H9 (cell line): ENCODE results near the gene WDSUB1. TPM values are rescaled to one million over a fixed set of nuclear protein-coding genes. Genes with fewer than 3 reads are reported as not detected.

Experiments
- DNase-seq: peaks from one replicate; pipeline ENCODE4 v3.0.0-alpha.2; 2017
- H2AFZ ChIP-seq: one replicate; pipeline ENCODE4 v1.6.1; 2013; ENCODE audit warnings: mild to moderate bottlenecking, low read length, control low read depth, moderate library complexity
- H2AK5ac ChIP-seq: 2 replicates; pipeline ENCODE4 v1.6.1; 2013; ENCODE audit warnings: low read length, control low read depth, mixed read lengths; ENCODE audit not compliant: insufficient read length
- H2BK120ac ChIP-seq: one replicate; pipeline ENCODE4 v1.6.1; 2013; ENCODE audit warnings: low read depth, mild to moderate bottlenecking, low read length, control low read depth, inconsistent platforms; ENCODE audit not compliant: poor library complexity, severe bottlenecking
- H2BK12ac ChIP-seq: 2 replicates; pipeline ENCODE4 v1.6.1; 2013; ENCODE audit warnings: low read length, control low read depth, mixed read lengths, low read depth; ENCODE audit not compliant: insufficient read length
- H2BK15ac ChIP-seq: 2 replicates; pipeline ENCODE4 v1.6.1; 2013; ENCODE audit warnings: low read depth, low read length, control low read depth
- H2BK20ac ChIP-seq: one replicate; pipeline ENCODE4 v1.6.1; 2013; ENCODE audit warnings: low read depth, mild to moderate bottlenecking, low read length, control low read depth, inconsistent platforms; ENCODE audit not compliant: poor library complexity, severe bottlenecking
- H2BK5ac ChIP-seq: 2 replicates; pipeline ENCODE4 v1.6.1; 2013; ENCODE audit warnings: low read length, control low read depth, mixed read lengths; ENCODE audit not compliant: insufficient read length
- H3K14ac ChIP-seq: 2 replicates; pipeline ENCODE4 v1.6.1; 2013; ENCODE audit warnings: low read length, control low read depth; ENCODE audit not compliant: insufficient read depth
- H3K18ac ChIP-seq: 2 replicates; pipeline ENCODE4 v1.6.1; 2013; ENCODE audit warnings: low read depth, mild to moderate bottlenecking, mixed read lengths, low read length, control low read depth; ENCODE audit not compliant: insufficient read length
- H3K23ac ChIP-seq: 2 replicates; pipeline ENCODE4 v1.6.1; 2013; ENCODE audit warnings: low read length, control low read depth, mixed read lengths, low read depth; ENCODE audit not compliant: insufficient read length
- H3K23me2 ChIP-seq: 2 replicates; pipeline ENCODE4 v1.6.1; 2013; ENCODE audit warnings: low read depth, mild to moderate bottlenecking, mixed read lengths, low read length, control low read depth; ENCODE audit not compliant: insufficient read length, poor library complexity, severe bottlenecking
- H3K27ac ChIP-seq: 2 replicates; pipeline ENCODE4 v1.5.1; 2013; ENCODE audit warnings: low read length, control low read depth, mixed read lengths, low read depth; ENCODE audit not compliant: insufficient read length
- H3K27me3 ChIP-seq: 2 replicates; pipeline ENCODE4 v1.6.1; 2013; ENCODE audit warnings: low read length, control low read depth, inconsistent platforms; ENCODE audit not compliant: insufficient read depth
- H3K4ac ChIP-seq: 2 replicates; pipeline ENCODE4 v1.6.1; 2013; ENCODE audit warnings: low read depth, mild to moderate bottlenecking, control low read depth, inconsistent platforms, low read length, moderate library complexity
- H3K4me1 ChIP-seq: 2 replicates; pipeline ENCODE4 v1.6.1; 2013; ENCODE audit warnings: low read length, control low read depth, inconsistent platforms; ENCODE audit not compliant: insufficient read depth
- H3K4me2 ChIP-seq: 2 replicates; pipeline ENCODE4 v1.6.1; 2013; ENCODE audit warnings: low read length, control low read depth, mixed read lengths; ENCODE audit not compliant: insufficient read length, insufficient read depth
- H3K56ac ChIP-seq: 2 replicates; pipeline ENCODE4 v1.6.1; 2013; ENCODE audit warnings: low read depth, mild to moderate bottlenecking, mixed read lengths, low read length, control low read depth; ENCODE audit not compliant: insufficient read length
- H3K79me1 ChIP-seq: 2 replicates; pipeline ENCODE4 v1.6.1; 2013; ENCODE audit warnings: low read depth, mild to moderate bottlenecking, moderate library complexity, low read length, control low read depth, inconsistent platforms; ENCODE audit not compliant: insufficient read depth, poor library complexity, severe bottlenecking
- H3K79me2 ChIP-seq: 2 replicates; pipeline ENCODE4 v1.6.1; 2013; ENCODE audit warnings: low read length, control low read depth, inconsistent platforms; ENCODE audit not compliant: insufficient read depth
- H3K9ac ChIP-seq: 2 replicates; pipeline ENCODE4 v1.6.1; 2013; ENCODE audit warnings: low read length, control low read depth, mixed read lengths; ENCODE audit not compliant: insufficient read length; ENCODE audit errors: extremely low read depth
- H3K9me3 ChIP-seq: one replicate; pipeline ENCODE4 v1.6.1; 2013; ENCODE audit warnings: low read depth, low read length, inconsistent platforms; ENCODE audit not compliant: control insufficient read depth
- H3T11ph ChIP-seq: one replicate; pipeline ENCODE4 v1.6.1; 2013; ENCODE audit warnings: mild to moderate bottlenecking, low read length, control low read depth, inconsistent platforms
- H4K20me1 ChIP-seq: one replicate; pipeline ENCODE4 v1.6.1; 2013; ENCODE audit not compliant: control insufficient read depth, insufficient read length, insufficient read depth
- H4K5ac ChIP-seq: 2 replicates; pipeline ENCODE4 v1.6.1; 2013; ENCODE audit warnings: low read depth, mild to moderate bottlenecking, mixed read lengths, low read length, control low read depth; ENCODE audit not compliant: insufficient read length
- H4K8ac ChIP-seq: replicated peaks from 2 replicates; pipeline ENCODE4 v1.6.1; 2013; ENCODE audit warnings: low read length, control low read depth, mixed read lengths, low read depth; ENCODE audit not compliant: insufficient read length
- H4K91ac ChIP-seq: 2 replicates; pipeline ENCODE4 v1.6.1; 2013; ENCODE audit warnings: low read depth, mild to moderate bottlenecking, moderate library complexity, mixed read lengths, low read length, control low read depth; ENCODE audit not compliant: insufficient read length
- H3K27ac Mint-ChIP-seq, 3 experiments: 2 replicates in 2 of 3; 3 replicates in 1 of 3; pipeline ENCODE4 v1.8.0; 2020 to 2021; ENCODE audit warnings: mixed read lengths in 3 of 3, mild to moderate bottlenecking in 1 of 3, moderate library complexity in 1 of 3
- H3K27me3 Mint-ChIP-seq: 2 replicates; pipeline ENCODE4 v1.8.0; 2021; ENCODE audit warnings: low read depth, mild to moderate bottlenecking, moderate library complexity, mixed read lengths
- H3K36me3 Mint-ChIP-seq, 3 experiments: 2 replicates in 2 of 3; 3 replicates in 1 of 3; pipeline ENCODE4 v1.8.0; 2020 to 2021; ENCODE audit warnings: low read depth in 3 of 3, mixed read lengths in 3 of 3; ENCODE audit not compliant: insufficient read depth in 1 of 3
- H3K4me1 Mint-ChIP-seq, 2 experiments: 2 replicates each; pipeline ENCODE4 v1.8.0; 2020; ENCODE audit warnings: mixed read lengths in 2 of 2
- H3K4me3 Mint-ChIP-seq, 2 experiments: 2 replicates in 1 of 2; 3 replicates in 1 of 2; pipeline ENCODE4 v1.8.0; 2020 to 2021; ENCODE audit warnings: mild to moderate bottlenecking in 2 of 2, mixed read lengths in 2 of 2, moderate library complexity in 1 of 2
- H3K9me3 Mint-ChIP-seq, 2 experiments: 2 replicates in 1 of 2; 3 replicates in 1 of 2; pipeline ENCODE4 v1.8.0; 2020; ENCODE audit warnings: mild to moderate bottlenecking in 2 of 2, mixed read lengths in 2 of 2, moderate library complexity in 1 of 2
- CTCF ChIP-seq: fragments of 200-600 bp; sonication (generic); conservative IDR thresholded peaks from 3 replicates; pipeline ENCODE4 v1.8.0; 2021; ENCODE audit warnings: antibody characterized with exemption, mild to moderate bottlenecking
- WGBS: extraction: QIAGEN DNeasy Blood & Tissue Kit; methylation state at CpG from one replicate; pipeline ENCODE4 v1.1.7; 2013; ENCODE audit warnings: missing lambda C conversion rate, low lambda C conversion rate, mixed read lengths; ENCODE audit not compliant: insufficient read length; ENCODE audit errors: extremely low coverage; 5-methylcytosine and 5-hydroxymethylcytosine counted together
- total RNA-seq: library from RNA; stranded (reverse); gene quantifications from 2 replicates; pipeline ENCODE4 v1.2.1, GENCODE V29; 2021

WDSUB1 gene
- total RNA-seq, 1 experiment from 2014 or later: 5.5 TPM

GRCh38 chr2:159246325-159246988 is 40.0 kb downstream of the WDSUB1 start:
- Mint-ChIP-seq H3K27ac (no peak overlapping the region), H3K36me3 (peaks cover 3 to 8% (median 8%) of the 10 kb centered on the region in 3 experiments; a peak in 6 of 7 replicates), H3K27me3 (no peaks in the 10 kb centered on the region), H3K4me3 (no peak overlapping the region), H3K4me1 (peaks cover 0 to 4% of the 10 kb centered on the region in 2 experiments; a peak in 1 of 4 replicates), H3K9me3 (no peaks in the 10 kb centered on the region; a peak in 1 of 5 replicates)
- no CpG with 5 or more reads among the region's 7 CpGs for WGBS
- Histone ChIP-seq H3K27me3 (no peaks in the 10 kb centered on the region), H3K23me2 (no peaks in the 10 kb centered on the region), H2BK120ac (no peak overlapping the region), H4K8ac (no peak overlapping the region), H3T11ph (no peak overlapping the region), H3K79me2 (no peaks in the 10 kb centered on the region), H2BK20ac (no peak overlapping the region), H2BK5ac (no peak overlapping the region), H2AK5ac (no peak overlapping the region), H3K18ac (no peak overlapping the region), H3K9me3 (no peaks in the 10 kb centered on the region), H3K4ac (no peak overlapping the region), H4K20me1 (no peaks in the 10 kb centered on the region), H4K91ac (no peak overlapping the region), H3K9ac (no peak overlapping the region), H4K5ac (no peak overlapping the region), H3K4me1 (no peaks in the 10 kb centered on the region), H2AFZ (no peak overlapping the region), H3K14ac (no peak overlapping the region), H3K56ac (no peak overlapping the region), H2BK15ac (no peak overlapping the region), H3K4me2 (no peak overlapping the region), H3K79me1 (no peaks in the 10 kb centered on the region), H3K23ac (no peak overlapping the region), H3K27ac (no peak overlapping the region), H2BK12ac (no peak overlapping the region)
- DNase-seq: no peak
- no peak for TF ChIP-seq CTCF
